ENCODE measurements around the gene NCOA3.
"Not testable (repeated sequence)": the region's sequence is repeated elsewhere in the genome, so short reads cannot be mapped to it uniquely, and the experiment has no call there.

Gene NCOA3

DNA sequence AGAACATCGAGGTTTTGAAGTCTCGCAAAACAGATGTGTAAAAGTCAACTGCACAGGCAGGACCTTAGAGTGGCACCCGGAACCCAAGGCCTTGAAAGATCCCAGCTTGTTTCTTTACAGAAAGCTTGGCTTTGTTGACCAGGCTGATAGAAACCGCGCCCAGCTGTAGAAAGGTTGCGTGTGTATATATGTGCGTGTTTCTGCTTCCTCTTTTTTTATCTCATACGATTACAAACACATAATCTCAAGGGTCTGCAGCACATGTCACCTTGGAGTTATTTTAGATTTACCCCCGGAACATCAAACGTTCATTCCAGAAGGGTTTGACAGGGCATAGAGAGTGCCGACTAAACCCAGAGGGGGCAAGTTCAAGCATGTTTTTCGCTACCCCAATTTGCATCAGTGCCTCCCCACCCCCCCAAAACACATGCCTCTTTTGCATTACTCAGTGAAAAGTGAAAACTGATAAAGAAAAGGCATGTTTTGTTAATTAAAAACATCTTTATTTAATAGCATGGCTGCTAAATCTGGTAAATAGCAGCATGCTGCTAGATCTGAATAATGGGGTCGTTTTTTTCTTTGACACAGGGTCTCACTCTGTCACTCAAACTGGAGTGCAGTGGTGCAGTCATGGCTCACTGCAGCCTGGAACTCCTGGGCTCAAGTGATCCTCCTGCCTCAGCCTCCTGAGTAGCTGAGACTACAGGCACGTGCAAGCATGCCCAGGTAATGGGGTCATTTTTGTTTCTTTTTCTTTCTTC, 33.2 kb upstream of the NCOA3 start:
- peak; percentile 81 for DNase-seq (ENCODE audit: low spot score)

DNA sequence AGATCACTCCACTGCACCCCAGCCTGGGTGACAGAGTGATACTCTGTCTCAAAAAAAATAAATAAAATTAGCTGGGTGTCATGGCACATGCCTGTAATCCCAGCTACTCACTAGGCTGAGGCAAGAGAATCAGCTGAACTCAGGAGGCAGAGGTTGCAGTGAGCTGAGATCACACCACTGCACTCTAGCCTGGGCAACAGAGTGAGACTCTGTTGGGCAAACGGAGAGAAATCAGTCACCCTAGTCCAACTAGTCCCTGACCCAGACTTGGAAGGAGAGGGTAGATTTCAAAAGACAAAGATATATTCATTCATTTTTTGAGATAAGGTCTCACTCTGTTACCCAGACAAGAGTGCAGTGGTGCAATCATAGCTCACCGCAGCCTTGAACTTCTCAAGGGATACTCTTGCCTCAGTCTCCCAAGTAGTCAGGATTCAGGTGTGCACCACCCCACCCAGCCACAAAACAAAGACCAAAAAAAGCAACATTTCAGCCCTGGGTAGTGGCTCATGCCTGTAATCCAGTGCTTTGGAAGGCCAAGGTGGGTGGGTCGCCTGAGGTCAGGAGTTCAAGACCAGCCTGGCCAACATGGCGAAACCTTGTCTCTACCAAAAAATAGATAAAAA, 26.2 kb upstream of the NCOA3 start:
- DNase-seq (ENCODE audit: low spot score): no peak

DNA sequence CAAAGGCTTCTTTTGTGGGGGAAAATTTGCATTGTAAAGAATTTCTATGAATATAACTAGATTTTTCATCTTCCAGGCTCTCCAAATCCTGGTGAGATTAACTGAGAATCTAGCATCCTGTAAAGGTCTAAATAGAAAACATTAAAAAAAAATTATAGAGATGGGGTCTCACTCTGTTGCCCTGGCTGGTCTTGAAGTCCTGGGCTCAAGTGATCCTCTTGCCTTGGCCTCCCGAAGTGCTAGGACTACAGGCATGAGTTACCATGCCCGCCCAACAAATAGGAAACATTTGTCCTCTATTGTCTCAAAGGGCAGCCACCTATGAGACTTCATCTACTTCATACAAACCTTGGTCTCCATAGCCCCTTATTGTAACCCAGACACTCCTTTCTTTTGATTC, 25.2 kb upstream of the NCOA3 start:
- no peak for DNase-seq (ENCODE audit: low spot score)

- DNase-seq (ENCODE audit: low spot score): no peak
These were observed 22.6 kb upstream of the NCOA3 start for GRCh38 chr20:47479093-47479492.

DNA sequence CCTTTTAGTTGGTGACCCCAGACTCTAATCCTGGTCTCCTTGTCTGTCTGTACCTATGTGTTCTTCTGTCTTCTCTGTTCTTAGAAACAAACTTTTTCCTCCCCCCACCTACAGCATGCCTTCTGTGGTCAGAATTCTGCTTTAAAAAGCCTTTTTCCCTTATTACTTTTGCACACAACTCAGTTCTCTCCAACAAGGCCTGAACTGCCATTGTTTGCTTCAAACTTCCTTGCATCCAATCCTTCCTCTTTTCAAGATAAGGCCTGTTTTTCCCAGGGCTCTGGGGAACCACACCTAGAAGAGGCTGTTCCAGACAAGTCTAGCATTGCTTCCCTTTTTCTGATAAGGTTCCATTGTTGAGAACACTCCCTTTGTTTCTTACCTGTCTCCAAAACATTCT, 22.2 kb upstream of the NCOA3 start:
- DNase-seq (ENCODE audit: low spot score): no peak

GRCh38 chr20:47480239-47480638, 21.4 kb upstream of the NCOA3 start:
- DNase-seq (ENCODE audit: low spot score): no peak

DNA sequence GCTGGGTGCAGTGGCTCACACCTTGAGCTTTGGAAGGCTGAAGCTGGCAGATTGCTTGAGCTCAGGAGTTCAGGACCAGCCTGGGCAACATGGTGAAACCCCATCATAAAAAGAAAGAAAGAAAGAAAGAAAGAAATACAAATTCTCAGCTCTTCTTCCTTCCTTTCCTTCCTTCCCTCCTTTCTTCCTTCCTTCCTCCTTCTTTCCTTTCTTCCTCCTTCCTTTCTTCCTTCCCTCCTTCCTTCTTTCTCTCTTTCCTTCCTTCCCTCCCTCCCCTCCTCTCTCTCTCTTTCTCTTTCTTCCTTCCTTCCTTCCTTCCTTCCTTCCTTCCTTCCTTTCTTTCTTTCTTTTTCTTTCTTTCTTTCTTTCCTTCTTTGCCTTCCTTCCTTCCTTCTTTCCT, 21.0 kb upstream of the NCOA3 start:
- no peak for DNase-seq (ENCODE audit: low spot score)

- DNase-seq (ENCODE audit: low spot score): no peak
These were observed 20.1 kb upstream of the NCOA3 start for GRCh38 chr20:47481330-47482216.

- no peak for DNase-seq (ENCODE audit: low spot score)
These were observed 19.0 kb upstream of the NCOA3 start for GRCh38 chr20:47482705-47483104.

DNA sequence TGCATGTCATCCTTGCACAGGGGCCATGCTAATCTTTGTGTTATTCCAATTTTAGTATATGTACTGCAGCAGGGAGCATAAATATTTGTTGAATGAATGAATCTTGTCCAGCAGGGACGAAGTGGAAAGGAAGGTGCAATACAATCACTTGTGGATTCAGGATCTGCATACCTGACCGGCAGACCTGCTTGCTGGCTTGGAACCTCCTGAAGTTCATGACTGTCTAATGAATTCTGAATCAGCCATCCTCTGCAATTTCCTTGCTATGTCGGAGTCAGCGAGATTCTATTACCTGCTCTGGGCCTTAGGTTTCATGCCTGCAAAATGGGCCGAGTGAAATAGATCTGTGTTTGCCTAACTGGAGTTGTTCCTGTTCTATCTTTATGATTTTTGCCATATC, 17.4 kb upstream of the NCOA3 start:
- no peak for DNase-seq (ENCODE audit: low spot score)

- peak; percentile 76 for DNase-seq (ENCODE audit: low spot score)
These were observed 14.3 kb upstream of the NCOA3 start for GRCh38 chr20:47487175-47487917.

DNA sequence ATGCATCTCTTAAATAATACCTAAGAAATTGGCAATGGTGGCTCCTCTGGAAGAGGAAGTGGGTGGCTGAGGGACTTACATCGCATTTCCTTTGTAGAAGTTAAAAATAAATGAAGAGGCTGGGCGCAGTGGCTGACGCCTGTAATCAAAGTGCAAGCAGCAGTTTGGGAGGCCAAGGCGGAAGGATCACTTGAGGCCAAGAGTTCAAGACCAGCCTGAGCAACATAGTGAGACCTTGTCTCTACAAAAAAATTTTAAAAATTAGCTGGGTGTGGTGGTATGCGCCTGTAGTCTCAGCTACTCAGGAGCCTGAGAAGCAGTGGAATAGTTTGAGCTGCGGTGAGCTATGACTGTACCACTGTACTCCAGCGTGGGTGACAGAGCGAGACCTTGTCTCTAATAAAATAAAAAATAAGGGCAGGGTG, 12.2 kb upstream of the NCOA3 start:
- no peak for DNase-seq (ENCODE audit: low spot score)

GRCh38 chr20:47490795-47491194, 10.9 kb upstream of the NCOA3 start:
- DNase-seq (ENCODE audit: low spot score): no peak

GRCh38 chr20:47492284-47492683, 9.4 kb upstream of the NCOA3 start:
- no peak for DNase-seq (ENCODE audit: low spot score)

DNA sequence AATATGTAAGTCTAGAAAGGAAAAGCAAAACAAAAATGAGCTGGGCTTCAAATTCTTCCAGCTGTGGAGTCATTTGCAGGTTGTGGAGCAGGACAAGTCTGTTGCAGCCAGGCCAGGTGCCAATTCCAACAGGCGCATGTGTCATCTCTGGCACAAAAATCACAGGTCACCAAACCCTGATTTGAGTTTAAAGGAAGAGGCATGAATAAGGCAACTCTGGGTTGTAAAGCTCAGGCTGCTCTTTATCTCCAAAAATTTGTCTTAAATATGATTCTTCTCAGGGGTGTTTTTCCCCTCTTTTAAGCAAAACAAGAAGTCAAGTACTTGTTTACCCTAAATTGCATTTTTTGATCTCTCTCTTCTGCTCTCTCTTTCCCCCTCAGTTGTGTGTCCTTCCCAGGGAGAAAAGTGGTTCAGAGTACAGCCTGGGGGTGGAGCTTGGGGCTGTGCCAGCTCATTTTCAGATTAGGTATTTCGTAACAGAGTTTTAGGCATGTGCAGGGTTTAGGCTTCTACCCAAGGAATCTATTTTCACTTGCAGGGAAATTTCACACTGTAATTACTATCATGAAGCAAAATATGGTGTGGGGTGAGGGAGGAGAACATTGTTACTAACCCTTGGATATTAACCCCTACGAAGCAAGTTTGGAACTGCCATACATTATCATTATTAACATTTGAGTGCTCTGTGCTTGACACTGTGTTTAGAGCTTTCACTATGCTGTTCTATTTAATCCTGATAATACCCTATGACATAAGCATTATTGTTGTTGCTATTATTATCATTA, 8.3 kb upstream of the NCOA3 start:
- no peak for DNase-seq (ENCODE audit: low spot score)

DNA sequence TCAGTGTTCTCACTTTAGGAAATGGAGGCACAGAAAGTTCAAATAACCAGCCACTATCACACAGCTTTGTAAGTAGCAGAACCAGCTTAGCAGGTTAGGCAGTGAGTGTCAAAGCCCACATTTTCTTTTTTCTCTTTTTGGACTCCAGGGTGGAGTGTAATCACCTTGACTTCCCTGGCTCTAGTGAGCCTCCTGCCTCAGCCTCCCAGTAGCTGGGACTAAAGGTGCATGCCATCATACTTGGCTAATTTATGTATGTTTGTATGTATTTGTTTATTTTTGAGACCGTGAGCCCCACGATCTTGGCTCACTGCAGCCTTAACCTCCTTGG, 7.8 kb upstream of the NCOA3 start:
- DNase-seq (ENCODE audit: low spot score): no peak

GRCh38 chr20:47494606-47495005, 7.1 kb upstream of the NCOA3 start:
- DNase-seq (ENCODE audit: low spot score): not testable (repeated sequence)

- no peak for DNase-seq (ENCODE audit: low spot score)
These were observed 5.6 kb upstream of the NCOA3 start for GRCh38 chr20:47496118-47496517.

DNA sequence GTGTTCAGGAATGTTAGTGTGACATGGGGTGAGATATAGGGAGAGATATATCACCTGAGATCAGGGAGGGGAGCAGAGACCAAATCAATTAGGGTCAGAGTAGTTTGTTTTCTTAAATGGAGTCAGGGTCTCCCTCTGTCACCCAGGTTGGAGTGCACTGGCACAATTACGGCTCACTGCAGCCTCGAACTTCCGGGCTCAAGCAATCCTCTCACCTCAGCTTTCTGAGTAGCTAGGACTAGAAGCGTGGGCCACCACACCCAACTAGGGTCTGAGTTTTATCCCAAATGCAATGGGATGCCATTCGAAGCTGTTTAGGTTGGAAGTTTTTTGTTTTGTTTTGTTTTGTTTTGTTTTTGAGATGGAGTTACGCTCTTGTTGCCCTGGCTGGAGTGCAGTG, 3.1 kb upstream of the NCOA3 start:
- no peak for DNase-seq (ENCODE audit: low spot score)

GRCh38 chr20:47499053-47499452, 2.6 kb upstream of the NCOA3 start:
- no peak for DNase-seq (ENCODE audit: low spot score)

DNA sequence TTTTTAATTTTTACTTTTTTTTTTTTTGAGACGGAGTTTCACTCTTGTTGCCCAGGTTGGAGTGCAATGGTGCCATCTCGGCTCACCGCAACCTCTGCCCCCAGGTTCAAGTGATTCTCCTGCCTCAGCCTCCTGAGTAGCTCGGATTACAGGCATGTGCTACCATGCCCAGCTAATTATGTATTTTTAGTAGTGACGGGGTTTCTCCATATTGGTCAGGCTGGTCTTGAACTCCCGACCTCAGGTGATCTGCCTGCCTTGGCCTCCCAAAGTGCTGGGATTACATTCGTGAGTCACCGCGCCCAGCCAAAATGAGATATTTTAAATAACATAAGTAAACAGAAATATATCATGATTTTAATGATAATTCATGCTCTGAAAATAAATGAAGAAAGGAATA, 1.6 kb upstream of the NCOA3 start:
- DNase-seq (ENCODE audit: low spot score): not testable (repeated sequence)

DNA sequence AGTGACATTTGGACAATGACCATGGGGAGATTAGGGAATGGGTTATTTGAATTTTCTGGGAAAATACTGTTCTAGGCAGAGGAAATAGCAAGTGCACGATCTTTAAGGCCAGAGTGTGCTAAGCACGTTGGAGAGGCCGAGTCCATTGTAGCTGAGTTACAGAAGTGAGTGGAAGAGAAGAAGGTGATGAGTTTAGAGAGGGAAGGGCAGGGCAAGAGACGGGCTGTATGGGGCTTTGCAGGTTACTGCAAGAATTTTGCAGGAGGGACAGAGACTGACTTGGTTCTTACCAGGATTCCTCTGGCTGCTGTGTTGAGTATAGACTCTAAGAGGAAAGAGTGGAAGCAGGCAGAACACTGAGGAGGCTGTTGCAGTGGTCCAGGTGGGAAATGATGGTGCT, 1.1 kb upstream of the NCOA3 start:
- DNase-seq (ENCODE audit: low spot score): no peak

Data from germinal center (tissue), 1 donor.